CD4-positive, alpha-beta T cell treated with Interleukin-6 at 100 ng/mL for 8 hours (primary cell): Measurements from ENCODE around the gene NEDD9.

Source experiments
- DNase-seq: peaks from one replicate; pipeline ENCODE4 v3.0.0-alpha.2; 2020; ENCODE audit warnings: mixed read lengths, low spot score

NEDD9 gene

GRCh38 chr6:11201015-11201414 lies 31.5 kb downstream of the NEDD9 start:
- DNase-seq = no peak

- DNase-seq = no peak
These were observed 32.1 kb downstream of the NEDD9 start for GRCh38 chr6:11200356-11200755.

GRCh38 chr6:11198663-11199603 lies 33.5 kb downstream of the NEDD9 start:
- DNase-seq = peak; percentile 40

GRCh38 chr6:11197850-11198249 lies 34.6 kb downstream of the NEDD9 start:
- DNase-seq = no peak

GRCh38 chr6:11197175-11197536 lies 35.3 kb downstream of the NEDD9 start:
- no peak for DNase-seq

GRCh38 chr6:11196511-11197174 lies 35.8 kb downstream of the NEDD9 start:
- no peak for DNase-seq

GRCh38 chr6:11194356-11195218 lies 37.9 kb downstream of the NEDD9 start:
- no peak for DNase-seq

GRCh38 chr6:11193434-11193833 lies 39.0 kb downstream of the NEDD9 start:
- DNase-seq = no peak

- DNase-seq = no peak
These were observed 40.3 kb downstream of the NEDD9 start for GRCh38 chr6:11192167-11192566.

GRCh38 chr6:11190625-11191245 lies 41.7 kb downstream of the NEDD9 start:
- DNase-seq = no peak

- DNase-seq = no peak
These were observed 42.4 kb downstream of the NEDD9 start for GRCh38 chr6:11189865-11190624.

GRCh38 chr6:11188161-11188915 lies 44.1 kb downstream of the NEDD9 start:
- no peak for DNase-seq

GRCh38 chr6:11187301-11187700 lies 45.2 kb downstream of the NEDD9 start:
- DNase-seq = no peak

GRCh38 chr6:11185204-11185842 lies 47.1 kb downstream of the NEDD9 start:
- DNase-seq = no peak

- DNase-seq = no peak
These were observed 48.6 kb downstream of the NEDD9 start for GRCh38 chr6:11183761-11184362.

GRCh38 chr6:11181478-11182136 lies 50.9 kb downstream of the NEDD9 start:
- no peak for DNase-seq

- no peak for DNase-seq
These were observed 52.9 kb downstream of the NEDD9 start for GRCh38 chr6:11179419-11180202.

GRCh38 chr6:11179088-11179418 lies 53.4 kb downstream of the NEDD9 start:
- DNase-seq = no peak
